NCI-H2227 (cell line): ENCODE measurements around the gene ERVMER34-1.
A peak's percentile ranks its signal among the peaks of the same experiment; 100 is the strongest.

ENCODE experiments used
- DNase-seq: peaks from one replicate; lab custom pipeline; 2025; ENCODE audit not compliant: unreplicated experiment; lab: John Stamatoyannopoulos, UW

ERVMER34-1 gene

DNA sequence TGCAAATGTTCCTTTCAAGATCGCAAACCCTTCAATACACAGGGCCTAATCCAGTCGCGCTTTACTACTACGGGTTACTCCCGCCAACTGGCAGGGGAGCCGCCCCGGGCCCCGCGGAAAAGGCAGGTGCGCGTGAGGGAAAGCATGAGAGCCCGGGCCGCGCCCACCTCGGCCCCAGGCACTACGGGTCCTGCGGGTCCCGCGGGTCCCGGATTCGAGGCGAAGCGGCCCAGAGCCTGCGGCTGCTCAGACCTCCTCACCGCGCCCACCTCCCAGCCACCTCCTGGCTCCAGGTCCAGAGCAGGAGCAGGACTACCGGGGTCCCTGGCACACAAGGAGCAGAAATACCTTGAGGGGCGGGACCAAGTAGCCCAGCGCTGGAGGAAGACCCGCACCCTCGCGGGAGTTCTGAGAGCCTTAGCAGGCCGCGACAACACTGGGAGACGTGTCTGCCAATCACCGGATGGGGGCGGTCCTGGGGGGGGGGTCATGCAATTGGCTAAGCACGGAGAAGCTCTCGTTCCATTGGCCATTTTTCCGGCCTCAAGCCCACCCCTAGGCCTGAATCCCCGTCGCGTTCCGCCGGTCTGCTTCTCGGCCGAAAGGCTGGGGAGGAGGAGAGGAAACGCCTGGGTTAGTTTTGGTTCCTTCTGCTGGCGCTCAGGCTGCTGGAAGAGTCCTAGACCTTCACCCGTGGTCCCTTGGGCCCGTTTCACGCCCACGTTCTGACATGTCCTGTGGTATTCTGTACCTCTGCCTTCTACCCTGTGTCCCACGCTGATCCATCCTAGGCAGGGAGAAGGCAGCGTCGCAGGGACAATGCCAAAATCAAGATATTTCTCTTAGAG, 29.0 kb downstream of the ERVMER34-1 start:
- DNase-seq: peak; percentile 94

DNA sequence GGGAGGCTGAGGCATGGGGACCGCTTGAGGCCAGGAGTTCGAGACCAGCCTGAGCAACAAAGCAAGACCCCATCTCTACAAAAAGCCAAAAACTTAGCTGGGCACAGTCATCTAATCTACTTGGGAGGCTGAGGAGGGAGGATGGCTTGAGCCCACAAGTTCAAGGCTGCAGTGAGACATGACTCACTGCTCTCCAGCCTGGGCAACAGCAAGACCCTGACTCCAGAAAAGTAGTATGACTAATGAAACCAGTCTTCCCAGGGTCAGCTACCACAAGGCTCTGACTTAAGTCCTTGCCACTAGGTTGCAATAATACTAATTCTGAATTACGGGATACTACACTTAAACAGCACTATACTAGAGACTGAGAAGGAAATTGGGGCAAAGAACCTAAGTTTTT, 33.1 kb downstream of the ERVMER34-1 start:
- DNase-seq: no peak

DNA sequence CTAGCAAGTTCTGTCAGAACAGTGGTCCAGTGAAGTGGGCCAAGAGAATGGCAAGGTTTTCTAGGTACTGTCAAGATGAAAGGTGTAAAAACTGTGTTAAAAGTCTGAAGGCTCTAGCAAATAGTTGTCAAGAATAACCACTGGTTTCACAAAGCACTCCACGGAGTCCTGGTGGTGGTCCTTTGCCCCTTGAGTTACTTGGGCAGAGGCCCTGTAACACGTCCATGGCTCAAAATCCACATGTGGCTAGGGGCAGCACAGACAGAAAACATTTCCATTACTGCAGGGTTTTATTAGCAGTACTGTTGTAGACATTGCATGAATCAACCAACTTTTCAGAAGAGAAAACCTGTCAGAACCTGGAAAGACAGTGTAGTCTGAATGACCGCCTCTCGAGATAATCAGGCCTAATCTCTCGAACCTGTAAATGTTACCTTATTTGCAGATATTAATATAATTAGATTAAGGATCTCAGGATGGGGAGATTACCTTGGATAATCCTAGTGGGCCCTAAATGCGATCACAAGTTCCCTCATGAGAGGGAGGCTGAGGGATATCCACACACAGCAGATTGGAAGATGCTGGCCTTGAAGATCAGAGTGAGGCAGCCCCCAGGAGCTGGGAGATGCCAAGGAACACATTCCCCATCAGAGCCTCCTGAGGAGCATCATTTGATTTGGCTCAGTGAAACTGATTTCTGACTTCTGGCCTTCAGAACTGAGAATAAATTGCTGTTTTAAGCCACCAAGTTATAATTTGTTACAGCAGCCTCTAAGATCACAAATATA, 34.7 kb downstream of the ERVMER34-1 start:
- DNase-seq: no peak

DNA sequence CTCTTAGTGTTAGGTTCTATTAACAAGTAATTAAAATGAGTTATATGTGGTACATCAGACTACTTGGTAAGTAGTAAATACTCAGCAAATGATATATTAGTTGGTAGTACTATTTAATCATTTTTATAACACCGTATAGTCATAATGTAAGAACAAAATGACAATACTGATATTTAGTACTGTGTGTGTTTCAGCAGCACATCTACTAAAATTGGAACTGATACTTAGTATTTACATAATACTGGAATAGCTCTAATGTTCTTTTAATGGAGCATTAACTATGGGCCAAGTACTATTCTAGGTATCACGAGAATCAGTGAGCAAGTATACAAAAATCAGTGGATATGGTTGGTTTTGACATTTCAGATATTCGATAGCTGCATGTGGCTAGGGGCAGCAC, 35.3 kb downstream of the ERVMER34-1 start:
- DNase-seq: no peak

DNA sequence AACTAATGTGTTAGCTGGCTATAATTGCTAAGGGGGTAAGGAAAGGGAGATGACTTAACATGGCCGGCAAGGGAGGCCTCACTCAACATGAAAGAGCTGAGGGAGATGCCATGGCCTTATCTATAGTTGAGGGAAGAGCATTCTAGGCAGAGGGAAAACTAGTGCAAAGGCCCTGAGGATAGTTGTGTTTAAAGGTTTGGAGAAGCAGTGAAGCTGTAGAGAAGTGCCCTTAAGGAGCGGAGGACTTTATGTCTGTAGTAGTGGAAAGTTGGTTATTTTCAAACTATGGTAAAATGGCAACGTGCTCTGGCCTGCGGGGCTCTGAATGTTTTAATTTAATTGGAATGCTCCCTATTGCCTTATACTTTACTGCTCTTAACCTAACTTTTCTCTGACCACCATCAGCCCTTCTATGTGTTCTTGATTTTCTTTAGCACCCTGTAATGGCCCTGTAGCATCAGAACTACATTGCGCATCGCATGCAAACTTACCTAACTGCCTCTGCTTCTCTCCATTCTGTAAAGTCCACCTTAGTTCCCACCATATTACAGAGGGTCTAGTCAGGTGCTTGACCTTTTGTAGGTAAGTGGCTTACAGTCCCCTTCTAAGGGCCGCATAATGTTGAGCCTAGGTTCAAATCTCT, 35.8 kb downstream of the ERVMER34-1 start:
- DNase-seq: no peak

DNA sequence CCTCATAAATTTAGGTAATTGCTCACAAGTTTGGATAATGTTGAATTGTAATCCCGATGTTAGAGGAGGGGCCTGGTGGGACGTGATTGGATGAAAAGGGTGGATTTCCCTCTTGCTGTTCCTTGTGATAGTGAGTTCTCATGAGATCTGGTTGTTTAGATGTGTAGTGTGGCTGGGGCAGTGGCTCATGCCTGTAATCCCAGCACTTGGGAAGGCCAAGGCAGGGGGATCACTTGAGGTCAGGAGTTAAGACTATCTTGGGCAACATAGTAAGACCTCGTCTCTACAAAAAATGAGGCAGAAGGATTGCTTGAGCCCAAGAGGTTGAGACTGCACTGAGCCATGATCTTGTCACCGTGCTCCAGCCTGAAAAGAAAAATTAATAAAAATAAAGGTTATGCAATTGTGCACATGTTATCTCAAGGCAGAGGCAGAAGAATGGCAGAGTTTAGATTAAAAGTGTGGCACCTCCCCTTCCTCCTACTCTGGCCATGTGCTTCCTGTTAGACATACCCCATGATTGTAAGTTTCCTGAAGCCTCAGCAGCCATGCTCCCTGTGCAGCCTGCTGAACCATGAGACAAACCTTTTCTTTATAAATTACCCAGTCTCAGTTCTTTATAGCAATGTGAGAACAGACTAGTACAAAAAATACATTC, 36.5 kb downstream of the ERVMER34-1 start:
- DNase-seq: no peak

DNA sequence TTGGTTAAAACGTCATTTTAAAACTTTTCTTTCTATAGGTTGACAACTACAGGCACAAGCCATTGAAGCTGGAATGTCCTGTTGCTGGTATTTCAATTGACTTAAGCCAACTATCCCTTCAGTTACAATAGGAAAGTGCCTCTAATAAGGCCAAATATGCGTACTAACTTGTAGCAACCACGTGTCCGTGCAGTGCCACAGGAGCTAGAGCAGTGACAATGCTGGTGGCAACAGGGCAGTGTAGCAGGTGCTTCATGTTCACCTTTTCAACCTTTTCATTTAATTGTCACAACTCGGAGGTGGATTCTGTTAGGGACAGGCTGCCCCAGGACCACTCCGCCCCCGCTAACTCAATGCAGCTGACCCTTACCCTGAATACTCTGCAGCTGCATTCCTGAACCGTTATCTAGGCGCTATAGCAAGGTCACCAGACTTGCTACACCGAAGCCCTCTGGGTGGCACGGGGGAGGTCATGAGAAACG, 37.7 kb downstream of the ERVMER34-1 start:
- DNase-seq: no peak

DNA sequence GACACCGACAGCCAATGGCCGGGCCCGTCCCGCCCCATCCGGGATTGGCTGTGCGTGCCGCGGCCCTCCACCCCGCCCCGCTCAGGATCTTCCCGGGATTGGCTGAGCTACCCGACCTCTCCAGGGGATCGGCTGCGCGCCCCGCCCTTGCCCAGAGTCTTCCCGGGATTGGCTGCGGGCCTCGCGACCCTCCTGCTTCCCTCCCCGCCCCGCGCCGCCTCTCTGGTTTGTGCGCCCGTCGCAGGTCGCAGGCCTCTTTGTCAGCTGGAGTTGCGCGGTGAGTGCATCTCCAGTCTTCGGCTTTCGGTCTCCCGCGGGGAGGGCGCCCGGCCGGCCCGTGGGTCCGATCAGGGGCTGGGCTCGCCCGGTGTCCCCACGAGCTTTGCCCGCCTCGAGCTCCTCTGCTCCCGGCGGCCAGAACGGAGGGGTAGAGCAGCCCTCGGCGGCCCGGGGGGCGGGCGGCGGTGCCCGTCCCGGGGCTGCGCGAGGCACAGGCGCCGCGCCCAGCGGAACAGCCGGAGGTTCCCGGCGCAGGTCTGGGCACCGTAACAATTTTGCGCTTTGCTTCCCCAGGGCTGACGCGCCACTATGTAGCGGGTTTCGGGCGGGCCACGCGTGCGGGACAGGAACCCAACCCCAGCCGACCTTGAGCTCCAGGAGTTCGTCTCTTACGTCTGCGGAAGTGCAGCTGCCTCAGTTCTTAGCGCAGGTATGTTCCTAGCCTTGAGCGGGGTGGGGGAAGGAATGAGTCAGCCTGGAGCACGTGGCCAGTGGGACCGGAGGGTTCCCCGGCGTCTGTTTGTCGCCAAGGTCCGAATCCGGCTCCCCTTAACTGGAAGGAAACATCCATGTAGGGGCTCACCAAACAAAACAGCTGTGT, 38.7 kb downstream of the ERVMER34-1 start:
- DNase-seq: peak; percentile 95

DNA sequence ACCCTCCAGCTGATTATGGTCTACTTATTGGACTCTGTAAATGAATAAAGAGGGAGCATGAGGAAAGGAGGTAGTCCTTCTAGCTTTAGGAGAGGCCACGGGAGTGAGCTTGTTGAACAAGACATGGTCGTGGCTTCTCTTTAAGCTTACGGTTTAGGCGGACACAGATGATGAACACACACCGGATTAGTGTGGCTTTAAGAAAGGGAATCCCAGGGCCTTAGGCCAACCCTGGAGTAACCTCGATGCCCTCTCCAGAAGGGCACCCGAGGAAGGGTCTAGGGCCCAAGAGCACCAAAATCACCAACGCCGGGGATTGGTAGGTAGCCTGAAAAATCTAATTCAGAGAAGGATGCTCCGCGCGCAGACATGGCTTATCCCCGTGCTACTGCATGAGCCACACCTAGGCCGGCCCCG, 39.4 kb downstream of the ERVMER34-1 start:
- DNase-seq: peak; percentile 45

DNA sequence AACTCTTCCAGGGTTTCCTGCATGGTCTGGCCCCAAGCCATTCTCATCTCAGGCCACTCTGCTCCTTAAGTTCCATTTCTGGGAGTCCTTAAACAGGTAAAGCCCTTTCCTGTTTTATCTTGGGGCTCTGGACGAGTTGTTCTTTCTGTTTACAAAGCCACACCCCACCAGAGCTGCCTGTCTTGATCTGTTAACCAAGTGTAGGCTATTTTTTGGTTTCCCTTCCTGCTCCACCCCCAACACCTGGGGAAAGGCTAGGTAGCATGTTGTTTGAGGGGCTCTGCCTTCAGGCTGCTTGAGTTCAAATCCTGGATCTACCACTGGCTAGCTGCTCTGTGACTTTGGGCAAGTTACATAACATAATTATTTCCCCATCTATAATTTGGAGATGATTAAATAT, 40.0 kb downstream of the ERVMER34-1 start:
- no peak for DNase-seq

DNA sequence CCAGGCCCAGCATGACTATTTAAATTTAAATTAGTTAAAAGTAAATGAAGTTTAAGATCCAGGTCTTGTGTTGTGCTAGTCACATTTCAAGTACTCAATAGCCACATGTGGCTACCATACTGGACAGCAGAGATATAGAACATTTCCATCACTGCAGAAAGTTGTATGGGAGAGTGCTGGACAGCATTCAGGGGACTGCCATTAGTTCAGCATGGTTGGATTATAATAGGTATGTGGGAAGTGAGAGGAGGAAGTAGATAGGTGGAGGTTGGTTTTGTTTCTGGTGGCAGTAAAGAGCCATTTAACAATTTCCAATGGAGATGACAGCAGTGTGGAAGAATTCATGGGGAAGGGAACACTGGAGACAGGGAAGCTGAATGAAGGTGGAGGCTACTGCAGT, 42.1 kb downstream of the ERVMER34-1 start:
- DNase-seq: no peak

DNA sequence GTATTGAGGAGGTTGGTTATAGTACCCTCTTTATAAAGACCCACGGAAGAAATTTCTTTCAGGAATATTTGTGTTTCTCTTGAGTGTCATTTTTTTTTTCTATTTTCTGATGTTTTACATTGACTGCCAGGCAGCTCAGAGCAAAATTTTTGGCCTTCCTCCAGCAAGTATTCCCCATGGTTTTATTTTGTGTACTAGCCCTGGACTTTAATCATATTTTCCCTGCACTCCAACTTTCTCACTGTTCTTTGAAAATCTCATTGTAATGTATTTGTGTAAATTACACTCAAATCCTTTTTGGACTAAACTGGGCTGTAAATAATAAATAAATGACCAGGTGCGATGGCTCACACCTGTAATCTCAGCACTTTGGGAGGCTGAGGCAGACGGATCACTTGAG, 46.6 kb downstream of the ERVMER34-1 start:
- no peak for DNase-seq

DNA sequence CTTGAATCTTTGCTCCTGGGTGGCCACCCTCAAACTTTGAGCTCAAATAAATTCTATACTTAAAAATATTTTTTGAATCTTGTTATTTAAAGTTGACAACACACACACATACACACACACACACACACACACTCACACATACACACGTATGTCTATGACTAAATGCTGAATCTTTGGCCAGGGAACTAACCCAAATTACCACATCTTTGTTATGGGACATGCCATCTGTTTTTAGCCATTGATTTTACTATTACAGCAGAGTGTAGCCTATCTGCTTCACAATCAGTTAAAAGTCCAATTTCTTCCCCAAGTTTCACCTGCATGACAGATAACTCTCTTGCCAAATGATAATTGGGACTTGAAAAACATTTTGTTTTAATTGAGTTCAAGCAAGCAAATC, 47.1 kb downstream of the ERVMER34-1 start:
- no peak for DNase-seq

DNA sequence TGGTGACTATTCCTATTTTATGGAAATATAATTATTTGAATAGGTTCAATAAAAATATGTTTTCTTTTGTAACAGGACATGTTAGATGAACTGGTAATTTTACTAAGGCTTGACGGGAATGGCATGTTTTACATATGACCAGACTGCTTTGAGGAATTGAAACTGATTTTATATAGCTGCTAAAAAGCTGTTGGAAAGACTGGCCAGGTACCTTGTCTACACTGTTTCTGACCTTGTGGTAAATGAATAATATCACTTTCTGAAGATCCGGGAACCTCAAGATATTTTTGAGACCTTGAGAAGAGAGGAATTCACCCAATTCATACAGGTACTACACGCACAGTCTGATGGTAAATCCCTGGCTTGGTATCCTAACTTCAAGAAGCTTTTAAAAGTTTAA, 50.0 kb downstream of the ERVMER34-1 start:
- no peak for DNase-seq

DNA sequence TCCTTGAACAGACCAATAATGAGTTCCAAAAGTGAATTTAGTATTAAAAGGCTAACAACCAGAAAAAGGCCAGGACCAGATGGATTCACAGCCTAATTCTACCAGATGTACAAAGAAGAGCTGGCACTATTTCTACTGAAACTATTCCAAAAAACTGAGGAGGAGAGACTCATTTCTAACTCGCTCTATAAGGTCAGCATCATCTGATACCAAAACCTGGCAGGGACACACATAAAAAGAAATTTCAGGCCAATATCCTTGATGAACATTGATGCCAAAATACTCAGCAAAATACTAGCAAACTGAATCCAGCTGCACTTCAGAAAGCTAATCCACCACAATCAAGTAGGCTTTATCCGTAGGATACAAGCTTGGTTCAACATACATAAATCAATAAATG, 56.3 kb downstream of the ERVMER34-1 start:
- no peak for DNase-seq

DNA sequence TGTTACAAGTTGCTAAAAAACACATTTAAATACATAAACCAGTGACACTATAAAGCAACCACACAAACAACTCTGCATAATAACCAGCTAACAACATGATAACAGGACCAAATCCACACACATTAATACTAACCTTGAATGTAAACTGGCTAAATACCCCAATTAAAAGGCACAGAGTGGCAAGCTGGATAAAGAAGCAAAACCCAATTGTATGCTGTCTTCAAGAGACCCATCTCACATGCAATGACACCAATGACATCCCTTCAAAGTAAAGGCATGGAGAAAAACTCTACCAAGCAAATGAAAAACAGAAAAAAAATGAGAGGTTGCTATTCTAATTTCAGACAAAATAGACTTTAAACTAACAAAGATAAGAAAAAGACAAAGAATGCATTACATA, 57.7 kb downstream of the ERVMER34-1 start:
- no peak for DNase-seq
